K562 (cell line): ENCODE measurements around the gene NFKB2. TPM values are rescaled to one million over a fixed set of nuclear protein-coding genes. Genes with fewer than 3 reads are reported as not detected.

Source experiments
- ATAC-seq: fragments of 200-7000 bp; cut with Tn5 transposase; 3 replicates; pipeline ENCODE4 v1.9.1; 2020; ENCODE audit warnings: moderate library complexity
- BruUV-seq: library from RNA; stranded (reverse); fragments of 400-500 nt; replicated peaks from 2 replicates; lab custom pipeline; 2021; lab: Mats Ljungman, UMichigan
- CTCF ChIA-PET: fragments of 300-600 bp; formaldehyde crosslinking; extraction: SDS; loops from one replicate; lab custom pipeline; 2021; ENCODE audit warnings: low intra/inter-chr PET ratio; lab: Yijun Ruan, JAX
- POLR2A ChIA-PET: fragments of 300-600, 350-650 bp; sonication (Branson Sonifier 250); formaldehyde crosslinking; extraction: SDS; loops from one replicate; lab custom pipeline; 2021; ENCODE audit warnings: antibody characterized with exemption, inconsistent platforms; lab: Yijun Ruan, JAX
- DNase-seq, 4 experiments: peaks; one replicate each; pipeline versions ENCODE4 v3.0.0 to v3.0.0-alpha.2; 2011 to 2018; ENCODE audit warnings: low spot score in 3 of 4, mixed read lengths in 3 of 4; ENCODE audit errors: extremely low read depth in 1 of 4
- FAIRE-seq: peaks from 2 replicates; lab custom pipeline; 2011; peaks lifted over from hg19 to GRCh38; lab: Jason Lieb, UNC
- H2AFZ ChIP-seq: 2 replicates; pipeline ENCODE4 v1.6.0; 2011; ENCODE audit warnings: low read depth, low read length, control low read depth, inconsistent platforms
- H3K27ac ChIP-seq: fragments of 200-600 bp; 3 replicates; pipeline ENCODE4 v1.8.0; 2011; ENCODE audit warnings: low read depth, mild to moderate bottlenecking, control low read depth, inconsistent platforms, low read length, moderate library complexity, mixed read lengths; ENCODE audit errors: extremely low read depth
- H3K27me3 ChIP-seq, 2 experiments: fragments of 300-600 bp in 1 of 2; 2 replicates in 1 of 2; 3 replicates in 1 of 2; pipeline versions ENCODE4 v1.6.0 to v1.8.0; 2011; ENCODE audit warnings: inconsistent platforms in 2 of 2, low read length in 2 of 2, mild to moderate bottlenecking in 1 of 2, mixed read lengths in 1 of 2, moderate library complexity in 1 of 2; ENCODE audit not compliant: control insufficient read depth in 2 of 2, insufficient read depth in 2 of 2
- H3K36me3 ChIP-seq: fragments of 300-600 bp; 3 replicates; pipeline ENCODE4 v1.8.0; 2011; ENCODE audit warnings: mild to moderate bottlenecking, low read length, inconsistent platforms; ENCODE audit not compliant: control insufficient read depth, insufficient read depth
- H3K4me1 ChIP-seq, 2 experiments: fragments of 200-600 bp in 1 of 2; replicated peaks in 1 of 2; 2 replicates in 1 of 2; 3 replicates in 1 of 2; pipeline versions ENCODE4 v1.5.1 to v1.8.0; 2011; ENCODE audit warnings: inconsistent platforms in 2 of 2, low read length in 2 of 2, mild to moderate bottlenecking in 1 of 2, mixed read lengths in 1 of 2, moderate library complexity in 1 of 2; ENCODE audit not compliant: control insufficient read depth in 2 of 2, insufficient read depth in 2 of 2
- H3K4me2 ChIP-seq: 2 replicates; pipeline ENCODE4 v1.6.1; 2011; ENCODE audit warnings: low read length, control low read depth, inconsistent platforms, mixed read lengths; ENCODE audit not compliant: insufficient read depth
- H3K4me3 ChIP-seq: fragments of 200-600 bp; sonication (generic), shearing (Covaris generic); 2 replicates; pipeline ENCODE4 v1.5.1; 2016; ENCODE audit warnings: control low read depth, inconsistent platforms
- H3K79me2 ChIP-seq: fragments of 200-600 bp; 3 replicates; pipeline ENCODE4 v1.8.0; 2011; ENCODE audit warnings: low read length, inconsistent platforms; ENCODE audit not compliant: control insufficient read depth, insufficient read depth
- H3K9ac ChIP-seq, 2 experiments: 2 replicates each; pipeline versions ENCODE4 v1.6.0 to v1.6.1; 2011; ENCODE audit warnings: low read depth in 2 of 2, low read length in 2 of 2, control low read depth in 1 of 2, inconsistent platforms in 1 of 2, mild to moderate bottlenecking in 1 of 2, mixed read lengths in 1 of 2; ENCODE audit not compliant: insufficient read depth in 1 of 2
- H3K9me1 ChIP-seq: one replicate; pipeline ENCODE4 v1.6.0; 2011; ENCODE audit warnings: inconsistent platforms, mild to moderate bottlenecking, low read length, moderate library complexity; ENCODE audit not compliant: control insufficient read depth, insufficient read depth
- H3K9me3 ChIP-seq: replicated peaks from 2 replicates; pipeline ENCODE4 v1.5.1; 2011; ENCODE audit warnings: low read depth, low read length, inconsistent platforms; ENCODE audit not compliant: control insufficient read depth, insufficient read depth
- H4K20me1 ChIP-seq: replicated peaks from 2 replicates; pipeline ENCODE4 v1.6.1; 2011; ENCODE audit warnings: low read length, inconsistent platforms, mixed read lengths; ENCODE audit not compliant: control insufficient read depth, insufficient read depth
- KLF16 ChIP-seq: IDR thresholded peaks from 2 replicates; pipeline ENCODE4 v1.6.1; 2016; ENCODE audit warnings: antibody characterized with exemption
- LEF1 ChIP-seq: fragments of 450-650 bp; IDR thresholded peaks from 2 replicates; pipeline ENCODE4 v1.6.1; 2016; ENCODE audit warnings: mild to moderate bottlenecking
- NFE2L1 ChIP-seq: fragments of 450-650 bp; IDR thresholded peaks from 2 replicates; pipeline ENCODE4 v1.6.1; 2016; ENCODE audit warnings: missing genetic modification characterization, low read depth, mild to moderate bottlenecking, missing compliant biosample characterization, moderate library complexity, borderline replicate concordance
- OTX1 ChIP-seq: fragments of 450-650 bp; formaldehyde crosslinking; IDR thresholded peaks from 2 replicates; pipeline ENCODE4 v1.4.0; 2022; ENCODE audit warnings: mild to moderate bottlenecking
- POLR2H ChIP-seq: IDR thresholded peaks from 2 replicates; pipeline ENCODE4 v1.6.1; 2016; ENCODE audit warnings: missing genetic modification characterization, low read depth, mild to moderate bottlenecking, control low read depth, missing compliant biosample characterization, moderate library complexity
- RHOXF2B ChIP-seq: fragments of 250-450 bp; sonication (Bioruptor Pico); conservative IDR thresholded peaks from 2 replicates; pipeline ENCODE4 v1.5.1; 2021
- TRIM25 ChIP-seq: fragments of 450-650 bp; IDR thresholded peaks from 2 replicates; pipeline ENCODE4 v1.7.0; 2016; ENCODE audit warnings: borderline replicate concordance
- ZBTB5 ChIP-seq: fragments of 450-650 bp; IDR thresholded peaks from 2 replicates; pipeline ENCODE4 v1.6.1; 2017; ENCODE audit warnings: antibody characterized with exemption
- ZNF133 ChIP-seq: fragments of 250-450 bp; sonication (Bioruptor Pico); IDR thresholded peaks from 2 replicates; pipeline ENCODE4 v1.4.0; 2020; ENCODE audit warnings: mild to moderate bottlenecking
- ZNF175 ChIP-seq: fragments of 200-800 bp; sonication (Bioruptor generic); IDR thresholded peaks from 2 replicates; pipeline ENCODE4 v1.6.1; 2016; ENCODE audit warnings: low read depth, mild to moderate bottlenecking, missing genetic modification characterization, missing compliant biosample characterization
- ZSCAN32 ChIP-seq: fragments of 450-650 bp; formaldehyde crosslinking; IDR thresholded peaks from 2 replicates; pipeline ENCODE4 v1.4.0; 2020; ENCODE audit warnings: mild to moderate bottlenecking, moderate library complexity
- WGBS: fragments of 100-300 bp; shearing (Covaris generic); methylation state at CpG from one replicate; pipeline ENCODE4 v1.1.6; 2016; ENCODE audit warnings: low coverage, mixed read lengths; ENCODE audit not compliant: insufficient coverage; ENCODE audit errors: missing lambda C conversion rate; 5-methylcytosine and 5-hydroxymethylcytosine counted together
- in situ Hi-C: fragments of 300-500 bp; cut with MboI; formaldehyde crosslinking; loops from 4 replicates; pipeline ENCODE4 v1.15.0; 2018; ENCODE audit warnings: inconsistent platforms, mixed read lengths
- intact Hi-C: fragments of 100-400 bp; cut with micrococcal nuclease; formaldehyde crosslinking; loops from 2 replicates; pipeline ENCODE4 v1.14.2; 2022
- polyA plus RNA-seq, 8 experiments: library from polyadenylated mRNA; depleted of rRNA in 4 of 8; stranded (reverse) in 5 of 8; unstranded in 3 of 8; fragments of >200 nt; fragmentation: Nextera tagmentation in 2 of 8; fragmentation: Illumina TruSeq in 1 of 8; extraction: Ambion mirVana in 2 of 8; extraction: Trizol in 1 of 8; gene quantifications; 2 replicates each; pipeline versions ENCODE4 v1.2.1 to v1.2.3, GENCODE V29; 2011 to 2014; ENCODE audit warnings: inconsistent platforms in 1 of 8, missing spikeins in 1 of 8
- total RNA-seq, 7 experiments: library from RNA; depleted of rRNA in 6 of 7; stranded (reverse); fragments of >200 nt in 6 of 7; fragmentation: Illumina TruSeq in 2 of 7; extraction: Trizol in 2 of 7; gene quantifications; 2 replicates each; pipeline versions ENCODE4 v1.2.1 to v1.2.3, GENCODE V29; 2011 to 2021; ENCODE audit warnings: low replicate concordance in 1 of 7

NFKB2 gene
- total and polyA plus RNA-seq, 9 of the 15 experiments (the other 6 are each of a cell fraction or from before 2014, with no cell fraction given): 0.07 to 20.3 (median 7.9) TPM

GRCh38 chr10:102424916-102425315 is 29.4 kb downstream of the NFKB2 start:
- no peak overlapping the region for H3K27ac ChIP-seq
- WGBS: 93% methylated on average over 4 of the region's 6 CpGs
- peaks cover 25% of the 10 kb centered on the region for H3K79me2 ChIP-seq
- H3K9me3 ChIP-seq: no peaks in the 10 kb centered on the region
- no peak overlapping the region for H3K4me3 ChIP-seq
- H2AFZ ChIP-seq: no peak overlapping the region
- no TSS peak for BruUV-seq
- DNase-seq (no peak), ATAC-seq (no peak)
- H3K27me3 ChIP-seq: no peaks in the 10 kb centered on the region
- peaks cover 17% of the 10 kb centered on the region; the same call in 2 of the 3 replicates for H3K36me3 ChIP-seq
- no peaks in the 10 kb centered on the region for H3K9me1 ChIP-seq
- H3K4me1 ChIP-seq: peaks cover 10 to 35% of the 10 kb centered on the region in 2 experiments; a peak in 4 of 5 replicates
- intact Hi-C loops: loop anchor here (5.0 kb wide), 1 partner anchor 37 kb away; no protein-coding TSS in a partner anchor
- H3K9ac ChIP-seq: 0 out of 4 replicates have a peak overlapping the region, but pooled peaks of 1 of the 2 experiments have one; percentile 35
- no peak overlapping the region for H3K4me2 ChIP-seq
- H4K20me1 ChIP-seq: no peaks in the 10 kb centered on the region
- CTCF ChIA-PET: no interaction called here
- in situ Hi-C loops: loop anchor here (25.0 kb wide), 1 partner anchor 588 kb away; the partner anchor contains the start of gene KCNIP2
- no peak for TF ChIP-seq LEF1
- TF ChIP-seq, all 486 proteins: peak for 0
- POLR2A ChIA-PET: interaction anchor here (0.6 to 5.3 kb wide), 4 partner anchors 9 to 816 kb away, joined by 3 to 34 read pairs (median 4); no protein-coding TSS in a partner anchor
- FAIRE-seq: no peak

GRCh38 chr10:102425444-102425843 is 29.9 kb downstream of the NFKB2 start:
- intact Hi-C loops (no loop called here), in situ Hi-C loops (loop anchor here (25.0 kb wide), 1 partner anchor 588 kb away; the partner anchor contains the start of gene KCNIP2)
- Histone ChIP-seq H3K9ac (0 out of 4 replicates have a peak overlapping the region, but pooled peaks of 1 of the 2 experiments have one; percentile 58), H3K4me2 (no peak overlapping the region), H3K4me3 (no peak overlapping the region), H3K36me3 (peaks cover 18% of the 10 kb centered on the region; the same call in 2 of the 3 replicates), H3K27ac (no peak overlapping the region), H2AFZ (no peak overlapping the region), H3K4me1 (peaks cover 10 to 31% of the 10 kb centered on the region in 2 experiments; a peak in 4 of 5 replicates), H3K9me1 (no peaks in the 10 kb centered on the region), H3K79me2 (peaks cover 25% of the 10 kb centered on the region), H4K20me1 (no peaks in the 10 kb centered on the region), H3K9me3 (no peaks in the 10 kb centered on the region), H3K27me3 (no peaks in the 10 kb centered on the region)
- no peak for ATAC-seq
- WGBS: no CpG with 5 or more reads among the region's 1 CpG
- ChIA-PET POLR2A (interaction anchor here (0.7 to 1.5 kb wide), 3 partner anchors 9 to 15 kb away, joined by 3 to 5 read pairs (median 4); no protein-coding TSS in a partner anchor), CTCF (no interaction called here)
- DNase-seq: no peak
- BruUV-seq: no TSS peak
- TF ChIP-seq ZBTB5 (no peak), ZNF133 (CRISPR knock-in tag) (no peak), RHOXF2B (CRISPR knock-in tag) (no peak), ZSCAN32 (CRISPR knock-in tag) (no peak), POLR2H (tag) (no peak), ZNF175 (no peak), NFE2L1 (tag) (no peak), KLF16 (no peak), TRIM25 (no peak), OTX1 (CRISPR knock-in tag) (no peak)
- FAIRE-seq: no peak
